Renal cortex interstitium (tissue), 11 donors: ENCODE results near the gene CGREF1. TPM values are rescaled to one million over a fixed set of nuclear protein-coding genes. Genes with fewer than 3 reads are reported as not detected.

ENCODE experiments used
- DNase-seq, 11 donors: peaks; one replicate each; pipeline ENCODE4 v3.0.0-alpha.2; 2013; ENCODE audit warnings: low read depth in 9 of 11, low spot score in 4 of 11; ENCODE audit errors: extremely low read depth in 1 of 11
- polyA plus RNA-seq, 3 donors: library from polyadenylated mRNA; unstranded; fragments of 120-200 nt; gene quantifications; one replicate each; pipeline ENCODE4 v1.2.1, GENCODE V29; 2013; ENCODE audit not compliant: insufficient read length in 3 of 3

Gene CGREF1
- polyA plus RNA-seq, 3 donors = 6.2 to 8.6 (median 7.4) TPM

DNA sequence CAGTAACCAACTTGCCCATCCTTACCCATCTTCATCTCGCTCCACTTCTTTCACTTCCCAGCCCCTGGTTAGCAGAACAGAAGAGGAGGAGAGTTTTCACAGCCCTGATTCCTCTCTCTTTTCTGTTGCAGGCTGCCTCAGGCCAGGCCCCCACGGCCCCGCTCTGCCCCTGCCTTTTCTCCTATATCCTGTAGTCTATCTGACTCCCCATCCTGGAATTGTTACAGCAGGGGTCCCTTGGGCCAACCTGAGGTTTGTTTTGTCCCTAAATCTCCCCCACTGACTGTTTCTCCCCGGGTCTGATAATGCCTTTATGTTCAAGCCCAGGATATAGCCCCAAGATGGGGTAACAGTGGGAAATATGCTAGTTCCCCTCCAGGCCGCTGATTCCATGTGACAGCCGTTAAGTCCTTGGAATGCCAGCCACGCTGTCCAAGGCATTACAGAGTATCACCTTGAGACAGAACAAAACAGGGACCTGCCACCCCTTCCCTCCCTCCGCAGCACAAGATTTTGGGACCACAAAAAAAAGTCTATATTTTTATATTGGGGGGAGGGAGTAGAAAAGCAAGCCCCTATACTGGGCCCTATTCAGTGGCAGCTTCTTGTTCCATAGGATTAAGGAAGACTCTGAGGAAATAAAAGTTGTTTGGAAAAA is 48.8 kb downstream of the CGREF1 start:
- no peak for DNase-seq

- DNase-seq = no peak
Observed at GRCh38 chr2:27069436-27069835, 49.5 kb downstream of the CGREF1 start.

DNA sequence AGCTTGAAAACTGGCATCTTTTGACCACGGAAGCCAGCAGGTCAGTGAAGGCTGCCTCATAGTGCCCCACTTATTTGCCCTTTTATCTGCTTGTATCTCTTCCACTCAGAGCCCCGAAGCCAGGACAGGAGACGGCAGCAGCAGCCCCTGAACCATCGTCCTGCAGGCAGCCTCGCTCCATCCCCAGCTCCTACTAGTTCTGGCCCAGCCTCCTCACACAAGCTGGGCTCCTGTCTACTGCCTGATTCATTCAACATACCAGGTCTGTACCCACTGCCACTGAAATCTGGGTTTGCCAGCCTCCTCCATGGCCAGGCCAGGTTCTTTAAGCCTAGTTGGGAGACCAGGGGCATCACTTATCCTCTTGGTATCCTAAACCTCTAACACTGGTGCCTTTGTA is 51.5 kb downstream of the CGREF1 start:
- no peak for DNase-seq

GRCh38 chr2:27065128-27065527 is 53.8 kb downstream of the CGREF1 start:
- no peak for DNase-seq

GRCh38 chr2:27060323-27060722 is 58.6 kb downstream of the CGREF1 start:
- no peak for DNase-seq

DNA sequence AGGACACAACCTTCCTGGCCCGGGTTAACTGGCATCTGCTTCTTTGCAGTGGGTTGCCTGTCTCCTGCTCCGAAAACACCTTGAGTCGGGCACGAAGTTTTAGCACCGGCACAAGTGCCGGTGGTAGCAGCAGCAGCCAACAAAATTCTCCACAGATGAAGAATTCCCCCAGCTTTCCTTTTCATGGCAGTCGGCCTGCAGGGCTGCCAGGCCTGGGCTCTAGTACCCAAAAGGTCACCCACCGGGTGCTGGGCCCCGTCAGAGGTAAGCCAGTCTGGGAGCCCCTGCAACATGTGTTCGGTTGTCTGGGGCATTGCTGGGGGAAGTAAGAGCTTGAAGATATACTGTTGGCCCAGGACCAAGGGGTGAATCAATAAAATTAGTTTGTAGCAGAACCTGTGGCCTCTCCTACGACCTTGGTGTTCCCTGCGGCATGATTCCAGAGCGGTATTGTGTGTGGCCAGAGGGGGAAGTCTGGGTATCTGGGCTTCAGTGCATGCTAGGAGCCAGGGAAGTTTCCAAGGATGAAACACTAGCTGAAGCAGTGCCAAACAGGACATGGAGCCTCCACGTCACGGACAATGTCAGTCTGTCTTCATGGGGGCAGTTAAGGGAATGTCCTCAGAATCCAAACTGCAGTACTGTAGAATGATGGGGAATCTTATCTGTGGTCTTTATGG is 59.6 kb downstream of the CGREF1 start:
- DNase-seq = no peak

- DNase-seq = no peak
Observed at GRCh38 chr2:27058210-27058609, 60.7 kb downstream of the CGREF1 start.

GRCh38 chr2:27057184-27057583 is 61.7 kb downstream of the CGREF1 start:
- no peak for DNase-seq

GRCh38 chr2:27054721-27055120 is 64.2 kb downstream of the CGREF1 start:
- DNase-seq = no peak

- no peak for DNase-seq
Observed at GRCh38 chr2:27053776-27054175, 65.2 kb downstream of the CGREF1 start.

- no peak for DNase-seq
Observed at GRCh38 chr2:27053321-27053720, 65.6 kb downstream of the CGREF1 start.

DNA sequence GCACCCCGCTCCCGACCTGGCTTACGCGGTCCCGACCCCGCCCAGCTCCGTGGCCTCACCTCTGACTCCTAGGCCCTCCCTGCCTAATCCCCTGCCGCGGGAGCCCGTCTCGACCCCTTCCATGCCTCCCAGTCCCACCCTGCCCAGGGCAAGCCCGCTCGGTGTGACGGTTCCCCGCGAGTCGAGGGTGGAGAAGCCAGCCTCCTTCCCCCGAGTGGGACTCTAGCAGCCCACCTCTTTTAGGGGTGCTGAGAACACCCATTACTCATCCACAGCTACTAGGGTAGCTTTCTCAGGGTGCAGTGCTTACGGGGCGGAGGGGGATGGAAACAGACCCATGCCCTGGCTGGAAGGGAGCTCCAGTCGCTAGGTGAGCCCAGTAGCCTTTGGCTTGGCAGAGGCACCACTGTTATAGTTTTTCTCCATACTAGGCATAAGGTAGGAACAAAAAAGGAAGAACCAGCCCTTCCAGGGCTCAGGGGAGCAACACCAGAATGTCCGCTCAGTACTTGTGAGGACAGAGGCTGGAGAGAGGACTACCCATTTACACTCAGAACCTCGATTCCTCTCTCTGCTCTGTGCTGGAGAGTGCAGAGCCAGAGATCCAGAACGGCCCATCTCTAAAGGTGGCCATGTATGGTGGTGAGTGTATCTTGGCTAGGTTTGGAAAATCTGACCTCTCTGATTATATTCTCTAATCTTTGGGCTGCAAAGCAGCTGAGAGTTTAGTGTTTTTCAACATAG is 66.9 kb downstream of the CGREF1 start:
- DNase-seq = no peak

- DNase-seq = peak; percentile 88 to 95 (median 91)
Observed at GRCh38 chr2:27050996-27051901, 67.7 kb downstream of the CGREF1 start, which contains the start of gene AGBL5. Gene AGBL5 (plus strand): TSS chr2:27051668. CDS start chr2:27052959, 1,291 bp downstream.

Other genes with a start within 250 kb of the CGREF1 start
- gene MAPRE3, start 148.5 kb downstream of the CGREF1 start, polyA plus RNA-seq = 10 to 100 TPM in 2 of 3 donors, 1 to 10 TPM in 1; 9.6 to 15.8 (median 12.6) TPM
- gene TMEM214, start 86.2 kb downstream of the CGREF1 start, polyA plus RNA-seq = 10 to 100 TPM; 55.8 to 71.9 (median 63.6) TPM
- 10 to 100 TPM; 61.9 to 66.8 (median 65.2) TPM for gene AGBL5, start 67.5 kb downstream of the CGREF1 start, polyA plus RNA-seq
- gene OST4, start 47.5 kb downstream of the CGREF1 start, polyA plus RNA-seq = 100 to 1,000 TPM; 234 to 273 (median 243) TPM
- 100 to 1,000 TPM in 1 of 3 donors, 10 to 100 TPM in 2; 53.5 to 130 (median 96.3) TPM for gene EMILIN1, start 40.5 kb downstream of the CGREF1 start, polyA plus RNA-seq
- gene KHK, start 32.4 kb downstream of the CGREF1 start, polyA plus RNA-seq = 10 to 100 TPM; 42.9 to 58.5 (median 55.3) TPM
- 1 to 10 TPM; 1.3 to 1.9 (median 1.6) TPM for gene ABHD1, start 4.7 kb upstream of the CGREF1 start, polyA plus RNA-seq
- 10 to 100 TPM; 42.0 to 55.0 (median 46.4) TPM for gene PREB, start 15.5 kb upstream of the CGREF1 start, polyA plus RNA-seq
- gene PRR30, start 20.3 kb upstream of the CGREF1 start, polyA plus RNA-seq = not detected
- gene TCF23, start 29.9 kb upstream of the CGREF1 start, polyA plus RNA-seq = under 1 TPM; 0.51 to 0.78 (median 0.62) TPM
- 100 to 1,000 TPM; 148 to 150 (median 148) TPM for gene ATRAID, start 92.9 kb upstream of the CGREF1 start, polyA plus RNA-seq
- gene SLC5A6, start 93.1 kb upstream of the CGREF1 start, polyA plus RNA-seq = 10 to 100 TPM; 37.2 to 47.6 (median 42.0) TPM
- gene CAD, start 98.2 kb upstream of the CGREF1 start, polyA plus RNA-seq = 10 to 100 TPM; 50.4 to 54.6 (median 54.1) TPM
- gene SLC30A3, start 143.9 kb upstream of the CGREF1 start, polyA plus RNA-seq = 1 to 10 TPM; 6.0 to 9.2 (median 7.6) TPM
- 1 to 10 TPM in 2 of 3 donors, under 1 TPM in 1; 0.59 to 1.7 (median 1.4) TPM for gene DNAJC5G, start 156.3 kb upstream of the CGREF1 start, polyA plus RNA-seq
- gene TRIM54, start 163.3 kb upstream of the CGREF1 start, polyA plus RNA-seq = 1 to 10 TPM; 5.3 to 7.7 (median 5.7) TPM
- 1 to 10 TPM in 1 of 3 donors, under 1 TPM in 2; 0.56 to 1.1 (median 0.82) TPM for gene UCN, start 189.3 kb upstream of the CGREF1 start, polyA plus RNA-seq
- gene MPV17, start 204.0 kb upstream of the CGREF1 start, polyA plus RNA-seq = 10 to 100 TPM; 74.0 to 90.5 (median 81.4) TPM
- gene GTF3C2, start 237.6 kb upstream of the CGREF1 start, polyA plus RNA-seq = 10 to 100 TPM; 68.4 to 72.3 (median 71.3) TPM